IPS-18a (cell line): ENCODE measurements around the gene PLAAT1.
A peak's percentile ranks its signal among the peaks of the same experiment; 100 is the strongest.

Source experiments
- H3K27ac ChIP-seq: one replicate; pipeline ENCODE4 v1.5.1; 2013; ENCODE audit warnings: low read length
- H3K27me3 ChIP-seq: one replicate; pipeline ENCODE4 v1.6.1; 2013; ENCODE audit warnings: mild to moderate bottlenecking, low read length; ENCODE audit not compliant: control insufficient read depth, insufficient read depth
- H3K36me3 ChIP-seq: one replicate; pipeline ENCODE4 v1.6.1; 2013; ENCODE audit warnings: low read depth, low read length; ENCODE audit not compliant: control insufficient read depth
- H3K4me1 ChIP-seq: one replicate; pipeline ENCODE4 v1.6.1; 2013; ENCODE audit warnings: low read depth, low read length; ENCODE audit not compliant: control insufficient read depth
- H3K4me3 ChIP-seq: one replicate; pipeline ENCODE4 v1.5.1; 2013; ENCODE audit warnings: low read length
- H3K9ac ChIP-seq: one replicate; pipeline ENCODE4 v1.6.1; 2013; ENCODE audit warnings: mild to moderate bottlenecking, low read length, moderate library complexity
- H3K9me3 ChIP-seq: one replicate; pipeline ENCODE4 v1.6.1; 2013; ENCODE audit warnings: low read depth, low read length; ENCODE audit not compliant: control insufficient read depth

The PLAAT1 gene

GRCh38 chr3:193240850-193241706, at the start of gene PLAAT1:
Gene PLAAT1, plus strand, starts transcription at chr3:193241222. Its CDS starts 14,429 bp downstream, at chr3:193255651.
- H3K27me3 ChIP-seq, result peaks cover 20% of the 10 kb centered on the region
- no peaks in the 10 kb centered on the region for H3K4me1 ChIP-seq
- peak within 1 kb of the TSS; percentile 58 for H3K9ac ChIP-seq
- H3K4me3 ChIP-seq, result peak within 1 kb of the TSS; percentile 81
- no peaks in the 10 kb centered on the region for H3K36me3 ChIP-seq
- H3K27ac ChIP-seq, result no peak within 1 kb of the TSS
- H3K9me3 ChIP-seq, result no peaks in the 10 kb centered on the region

DNA sequence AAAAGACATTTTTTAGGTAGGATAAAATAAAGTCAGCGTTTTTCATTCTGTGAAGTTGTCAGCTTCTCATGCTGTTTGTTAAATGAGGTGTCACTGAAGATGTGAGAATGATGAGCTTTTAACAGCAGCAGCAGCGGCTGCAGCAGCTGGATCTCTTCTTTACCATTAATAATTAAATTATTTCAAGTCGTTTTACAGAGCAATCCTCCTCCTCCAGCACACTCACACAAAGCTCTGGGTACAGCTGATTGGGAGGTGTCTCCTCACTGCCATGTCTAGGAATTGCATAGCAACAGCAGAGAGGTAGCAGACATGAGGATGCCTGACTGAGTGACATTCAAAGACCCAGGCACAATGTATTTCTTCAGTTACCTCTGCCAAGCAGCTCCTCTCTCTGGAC, 46.7 kb upstream of the PLAAT1 start:
- no peak overlapping the region for H3K9ac ChIP-seq
- no peaks in the 10 kb centered on the region for H3K4me1 ChIP-seq
- H3K27me3 ChIP-seq, result no peaks in the 10 kb centered on the region
- no peaks in the 10 kb centered on the region for H3K9me3 ChIP-seq
- no peaks in the 10 kb centered on the region for H3K36me3 ChIP-seq
- no peak overlapping the region for H3K27ac ChIP-seq
- H3K4me3 ChIP-seq, result no peak overlapping the region

DNA sequence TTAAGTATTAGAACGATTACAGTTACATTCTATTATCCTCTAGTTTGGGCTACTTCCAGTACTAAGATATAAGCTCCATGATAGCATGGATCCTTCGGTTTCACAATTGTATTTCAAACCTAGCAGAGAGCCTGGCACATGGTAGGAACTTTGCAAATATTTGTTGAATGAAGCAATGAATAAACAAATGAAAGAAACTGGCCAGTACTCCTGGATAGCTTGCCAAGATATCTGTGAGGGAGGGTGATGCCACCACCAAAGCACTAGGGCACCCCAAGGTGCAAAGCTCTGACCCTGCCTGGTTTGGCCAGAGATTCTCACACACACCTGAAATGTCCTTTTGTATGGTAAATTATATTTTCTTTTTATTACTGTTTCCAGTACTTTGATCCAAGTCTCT, 44.3 kb upstream of the PLAAT1 start:
- Histone ChIP-seq H3K27ac (no peak overlapping the region), H3K27me3 (no peaks in the 10 kb centered on the region), H3K4me3 (no peak overlapping the region)

DNA sequence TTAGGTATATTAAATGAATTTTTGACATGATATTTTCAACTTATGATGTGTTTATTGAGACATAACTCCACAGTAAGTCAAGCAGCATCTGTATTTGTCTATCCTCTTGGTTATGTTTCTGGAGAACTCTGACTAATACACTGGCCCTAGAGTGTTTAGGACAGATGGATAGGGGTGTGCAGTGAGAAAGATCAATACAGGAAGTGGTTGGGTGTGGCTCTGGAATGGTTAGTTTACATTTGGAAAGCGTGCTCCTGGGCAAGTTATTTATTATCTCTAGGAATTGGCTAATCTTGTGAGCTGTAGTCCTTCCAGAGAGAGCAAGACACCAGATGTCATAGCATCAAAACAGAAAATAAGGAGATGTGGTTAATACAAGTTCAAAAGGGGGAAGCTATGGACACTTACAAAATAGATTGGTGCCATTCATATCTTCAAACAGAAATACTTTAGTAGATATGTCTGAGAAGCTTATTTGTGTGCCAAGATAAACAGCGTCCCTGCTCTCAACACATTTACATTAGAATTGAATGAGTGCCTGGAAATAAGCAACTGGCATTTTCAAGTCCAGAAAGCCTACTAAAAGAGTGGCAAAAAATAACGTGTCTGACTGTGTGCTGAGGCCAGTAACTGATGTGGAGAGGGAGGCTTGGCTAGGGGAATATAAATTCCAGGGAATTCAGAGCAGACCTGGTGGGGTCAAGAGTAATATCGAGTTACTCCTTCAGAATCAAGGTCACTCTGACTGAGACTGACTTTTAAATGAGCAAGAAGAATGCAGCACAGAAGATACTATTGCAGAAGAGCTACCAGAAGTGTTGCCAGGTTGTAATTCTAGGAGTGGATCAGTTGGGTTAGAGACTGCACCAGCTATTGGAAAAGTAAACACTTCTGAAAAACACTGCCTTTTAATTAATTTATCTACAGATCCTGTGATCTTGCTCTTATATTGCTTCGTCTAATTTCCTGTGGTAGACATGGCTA, 33.4 kb upstream of the PLAAT1 start:
- Histone ChIP-seq H3K36me3 (no peaks in the 10 kb centered on the region), H3K4me3 (no peak overlapping the region), H3K9me3 (no peaks in the 10 kb centered on the region), H3K27me3 (no peaks in the 10 kb centered on the region), H3K27ac (no peak overlapping the region), H3K4me1 (no peaks in the 10 kb centered on the region), H3K9ac (no peak overlapping the region)

More for the DNA sequence above, 44.3 kb upstream of the PLAAT1 start:
- Histone ChIP-seq H3K36me3 (no peaks in the 10 kb centered on the region), H3K4me1 (no peaks in the 10 kb centered on the region), H3K9me3 (no peaks in the 10 kb centered on the region), H3K9ac (no peak overlapping the region)

DNA sequence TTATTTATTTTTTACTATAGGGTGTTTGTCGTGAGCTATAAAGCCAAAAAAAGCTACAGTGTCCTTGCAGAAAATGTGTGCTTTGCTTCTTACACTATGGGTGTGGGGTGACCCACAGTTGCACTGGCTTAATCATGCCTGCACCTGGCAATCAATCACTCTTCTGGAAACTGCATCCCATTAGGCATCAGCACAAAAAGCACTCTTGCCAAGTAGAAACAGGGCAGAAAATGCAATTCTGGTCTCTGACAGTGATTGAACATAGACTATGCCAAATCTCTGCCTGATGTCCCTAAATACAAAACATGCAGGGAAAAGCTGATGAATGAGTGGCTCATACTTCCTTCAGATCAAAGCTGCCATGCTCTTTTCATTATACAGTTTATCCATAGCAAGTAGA, 30.4 kb upstream of the PLAAT1 start:
- Histone ChIP-seq H3K27me3 (no peaks in the 10 kb centered on the region), H3K4me1 (no peaks in the 10 kb centered on the region)

GRCh38 chr3:193211173-193211572, 29.8 kb upstream of the PLAAT1 start:
- Histone ChIP-seq H3K27ac (no peak overlapping the region), H3K27me3 (no peaks in the 10 kb centered on the region), H3K9me3 (no peaks in the 10 kb centered on the region), H3K4me1 (no peaks in the 10 kb centered on the region), H3K9ac (no peak overlapping the region), H3K36me3 (no peaks in the 10 kb centered on the region), H3K4me3 (no peak overlapping the region)

More for the DNA sequence above, 30.4 kb upstream of the PLAAT1 start:
- Histone ChIP-seq H3K4me3 (no peak overlapping the region), H3K27ac (no peak overlapping the region), H3K36me3 (no peaks in the 10 kb centered on the region), H3K9ac (no peak overlapping the region), H3K9me3 (no peaks in the 10 kb centered on the region)

DNA sequence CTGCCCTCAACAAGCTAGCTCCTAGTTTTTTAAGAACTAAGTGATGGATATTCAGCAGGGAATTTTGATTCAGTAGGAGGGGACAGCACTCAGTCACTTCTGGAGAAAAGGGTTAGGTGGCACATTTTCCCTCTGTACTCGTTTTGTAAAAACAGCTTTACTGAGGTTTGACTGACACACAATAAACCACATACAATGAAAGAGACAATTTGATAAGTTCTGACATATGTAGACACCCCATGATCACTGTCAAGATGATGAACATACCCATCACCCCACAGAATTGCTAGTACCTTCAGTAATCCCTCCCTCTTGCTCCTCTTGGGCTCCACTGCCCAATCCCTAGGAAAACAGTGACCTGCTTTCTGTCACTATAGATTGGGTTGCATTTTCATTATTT, 29.0 kb upstream of the PLAAT1 start:
- Histone ChIP-seq H3K9me3 (no peaks in the 10 kb centered on the region), H3K27me3 (no peaks in the 10 kb centered on the region), H3K9ac (no peak overlapping the region), H3K4me3 (no peak overlapping the region), H3K4me1 (no peaks in the 10 kb centered on the region), H3K27ac (no peak overlapping the region), H3K36me3 (no peaks in the 10 kb centered on the region)

DNA sequence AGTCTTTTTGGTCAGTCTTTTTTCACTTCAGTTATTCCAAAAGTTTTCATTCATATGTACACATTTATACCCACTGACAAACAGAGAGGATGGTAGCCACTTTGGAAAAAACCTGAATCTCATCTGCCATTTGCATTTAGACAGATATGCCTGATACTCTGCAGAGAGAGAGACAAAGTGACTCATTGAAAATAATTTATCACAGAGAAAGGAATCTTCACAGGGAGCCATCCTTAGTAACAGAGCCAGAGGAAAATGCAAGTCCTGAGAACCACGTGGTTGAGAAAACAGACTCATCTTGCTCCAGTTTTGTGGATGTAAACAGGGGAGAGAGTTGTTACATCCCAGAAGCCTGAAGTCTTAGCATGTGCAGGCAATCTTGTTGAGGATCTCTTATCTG, 28.2 kb upstream of the PLAAT1 start:
- H3K36me3 ChIP-seq, result no peaks in the 10 kb centered on the region
- no peak overlapping the region for H3K9ac ChIP-seq
- no peak overlapping the region for H3K4me3 ChIP-seq
- no peak overlapping the region for H3K27ac ChIP-seq
- H3K9me3 ChIP-seq, result no peaks in the 10 kb centered on the region
- no peaks in the 10 kb centered on the region for H3K4me1 ChIP-seq
- no peaks in the 10 kb centered on the region for H3K27me3 ChIP-seq

DNA sequence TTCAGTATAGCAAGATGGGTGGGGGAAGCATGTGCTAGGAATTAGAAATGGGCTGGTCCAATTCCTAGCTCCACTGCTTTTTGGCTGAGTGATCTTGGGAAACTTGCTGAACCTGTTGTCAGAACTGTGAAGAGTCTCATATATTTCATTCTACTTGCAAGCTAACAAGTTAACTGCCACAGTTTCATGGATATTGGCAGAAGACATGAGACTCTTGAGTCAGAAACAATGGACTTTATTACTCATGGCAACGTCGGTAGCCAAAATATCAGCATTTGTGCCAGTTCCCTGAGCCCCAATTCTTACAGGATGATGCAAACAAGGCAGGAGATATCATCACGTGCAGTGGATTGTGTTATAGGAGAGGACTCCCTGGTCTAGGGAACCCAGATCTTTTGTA, 26.6 kb upstream of the PLAAT1 start:
- no peak overlapping the region for H3K9ac ChIP-seq
- no peak overlapping the region for H3K4me3 ChIP-seq
- H3K27me3 ChIP-seq, result no peaks in the 10 kb centered on the region
- no peaks in the 10 kb centered on the region for H3K36me3 ChIP-seq
- H3K9me3 ChIP-seq, result no peaks in the 10 kb centered on the region
- no peak overlapping the region for H3K27ac ChIP-seq
- H3K4me1 ChIP-seq, result no peaks in the 10 kb centered on the region

- H3K27me3 ChIP-seq, result no peaks in the 10 kb centered on the region
- no peak overlapping the region for H3K9ac ChIP-seq
- H3K9me3 ChIP-seq, result no peaks in the 10 kb centered on the region
- no peak overlapping the region for H3K4me3 ChIP-seq
- H3K27ac ChIP-seq, result no peak overlapping the region
- H3K36me3 ChIP-seq, result no peaks in the 10 kb centered on the region
- peaks cover 45% of the 10 kb centered on the region for H3K4me1 ChIP-seq
Measured at GRCh38 chr3:193225302-193226125, 15.5 kb upstream of the PLAAT1 start.

DNA sequence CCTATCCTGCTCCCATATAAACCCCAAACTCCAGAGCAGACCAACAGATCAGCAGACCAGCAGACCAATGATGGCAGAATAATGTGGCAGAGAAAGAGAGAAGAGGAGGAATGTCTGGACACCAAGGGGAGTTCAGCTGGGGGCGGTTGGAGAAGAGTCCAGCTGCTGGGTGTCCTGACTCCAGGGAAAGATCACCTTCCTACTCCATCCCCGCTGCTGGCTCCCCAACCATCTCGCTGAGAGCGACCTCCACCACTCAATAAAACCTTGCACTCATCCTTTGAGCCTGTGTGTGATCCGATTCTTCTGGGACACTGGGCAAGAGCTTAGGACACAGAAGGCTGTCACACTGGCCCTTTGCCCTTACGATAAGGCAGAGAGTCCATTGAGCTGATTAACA, 12.8 kb upstream of the PLAAT1 start:
- Histone ChIP-seq H3K27me3 (no peaks in the 10 kb centered on the region), H3K4me3 (no peak overlapping the region), H3K36me3 (no peaks in the 10 kb centered on the region), H3K9me3 (no peaks in the 10 kb centered on the region), H3K27ac (no peak overlapping the region), H3K9ac (no peak overlapping the region), H3K4me1 (peaks cover 49% of the 10 kb centered on the region)
